Psoas muscle (tissue), 8 donors: Measurements from ENCODE around the gene ANKRD17. TPM values are rescaled to one million over a fixed set of nuclear protein-coding genes. Genes with fewer than 3 reads are reported as not detected.

Source experiments
- ATAC-seq, 4 donors: fragments of 200-7000 bp; cut with Tn5 transposase; one replicate each; pipeline ENCODE4 v1.9.1; 2020; ENCODE audit warnings: moderate library complexity in 3 of 4, mild to moderate bottlenecking in 2 of 4
- DNase-seq, 2 donors: peaks; one replicate each; pipeline ENCODE4 v3.0.0-alpha.2; 2020
- H3K27ac ChIP-seq: fragments of 200-600 bp; one replicate; pipeline ENCODE4 v1.8.0; 2022
- H3K27me3 ChIP-seq, 3 donors: fragments of 200-600 bp in 1 of 3; one replicate each; pipeline versions ENCODE4 v1.6.1 to v1.8.0; 2013 to 2022; ENCODE audit warnings: low read length in 2 of 3, mild to moderate bottlenecking in 2 of 3, moderate library complexity in 1 of 3; ENCODE audit not compliant: insufficient read depth in 3 of 3
- H3K36me3 ChIP-seq, 2 donors: fragments of 200-600 bp in 1 of 2; one replicate each; pipeline versions ENCODE4 v1.6.1 to v1.8.0; 2013 to 2022; ENCODE audit warnings: low read depth in 1 of 2, mild to moderate bottlenecking in 1 of 2, moderate library complexity in 1 of 2; ENCODE audit not compliant: insufficient read depth in 1 of 2
- H3K4me1 ChIP-seq: fragments of 200-600 bp; one replicate; pipeline ENCODE4 v1.8.0; 2022
- H3K4me3 ChIP-seq: fragments of 200-600 bp; one replicate; pipeline ENCODE4 v1.8.0; 2022; ENCODE audit warnings: mild to moderate bottlenecking
- H3K9me3 ChIP-seq: fragments of 200-600 bp; one replicate; pipeline ENCODE4 v1.8.0; 2022
- CTCF ChIP-seq: fragments of 200-600 bp; IDR thresholded peaks from one replicate; pipeline ENCODE4 v1.8.0; 2022; ENCODE audit warnings: antibody characterized with exemption
- WGBS, 3 donors: extraction: QIAGEN DNeasy Blood & Tissue Kit; methylation state at CpG; one replicate each; pipeline versions ENCODE4 v1.1.6 to v1.1.7; 2013; 5-methylcytosine and 5-hydroxymethylcytosine counted together
- intact Hi-C, 2 donors: fragments of 100-400 bp; cut with DNase I; formaldehyde crosslinking; loops; one replicate each; pipeline versions ENCODE4 v1.11.0 to v1.14.2; 2022
- polyA plus RNA-seq, 3 donors: library from polyadenylated mRNA; stranded (reverse); fragments of 200-250 nt; gene quantifications; one replicate each; pipeline ENCODE4 v1.2.3, GENCODE V29; 2013
- total RNA-seq, 4 donors: library from RNA; stranded (reverse); fragmentation: NEBNext Ultra II Directional in 2 of 4; extraction: Animal tissue kit (Norgen Biotek cat#: 25700) in 2 of 4; gene quantifications; one replicate each; pipeline versions ENCODE4 v1.2.1 to v1.2.4, GENCODE V29; 2021 to 2023
- donor health status: healthy with polysubstance abuse.
- donor health status: DM: no; HTN: no; CAD: no; lungs with moderate emphysema.
- donor health status: Bipolar disorder and iron deficiency.
- donor health status: healthy.
- donor health status: DM: yes; HTN: yes; CAD: no.
- donor health status: DM: no; HTN: no; CAD: no.
- donor health status: DM: no; HTN: no; CAD: no.
- donor health status: DM: yes; HTN: yes; CAD: no.

The ANKRD17 gene
- total and polyA plus RNA-seq, 7 donors: 8.0 to 66.2 (median 46.6) TPM

DNA sequence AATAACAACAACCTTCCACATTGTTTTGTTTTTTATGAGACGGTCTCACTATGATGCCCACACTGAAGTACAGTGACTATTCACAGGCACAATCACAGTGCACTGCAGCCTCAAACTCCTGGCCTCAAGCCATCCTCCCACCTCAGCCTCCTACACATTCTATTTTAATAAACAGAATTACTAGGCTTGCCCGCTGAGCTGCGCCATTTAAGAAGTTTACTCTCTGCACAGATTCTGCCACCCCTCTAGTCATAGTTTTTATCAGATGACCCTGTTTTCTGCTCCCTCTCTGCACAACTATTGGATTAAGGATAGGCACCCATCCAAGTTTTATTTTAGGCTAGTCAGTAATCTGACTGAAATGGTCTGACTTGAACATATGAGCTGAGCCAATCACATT, 177.8 kb downstream of the ANKRD17 start:
- 80 to 91% (median 82%) methylated on average over 3 of the region's 3 CpGs for WGBS, 3 donors
- peak in 3 of 4 donors; percentile 38 to 62 (median 43) for ATAC-seq
- no peak overlapping the region for H3K4me3 ChIP-seq
- H3K27ac ChIP-seq: no peak overlapping the region
- H3K36me3 ChIP-seq: peaks cover 4 to 90% of the 10 kb centered on the region in 2 donors
- no peaks in the 10 kb centered on the region for H3K27me3 ChIP-seq
- H3K4me1 ChIP-seq: peaks cover 2% of the 10 kb centered on the region
- no peak for TF ChIP-seq CTCF
- H3K9me3 ChIP-seq: no peaks in the 10 kb centered on the region
- intact Hi-C loops: loop anchor here in 1 of 2 donors (5.0 kb wide), 1 partner anchor 42 kb away; no protein-coding TSS in a partner anchor
- no peak for DNase-seq

GRCh38 chr4:73075832-73076231, 182.8 kb downstream of the ANKRD17 start:
- peaks cover 4 to 79% of the 10 kb centered on the region in 2 donors for H3K36me3 ChIP-seq
- no peaks in the 10 kb centered on the region for H3K27me3 ChIP-seq
- H3K4me3 ChIP-seq: no peak overlapping the region
- H3K9me3 ChIP-seq: no peaks in the 10 kb centered on the region
- TF ChIP-seq CTCF: no peak
- intact Hi-C loops: no loop called here
- H3K4me1 ChIP-seq: no peaks in the 10 kb centered on the region
- H3K27ac ChIP-seq: no peak overlapping the region
- ATAC-seq (no peak), DNase-seq (no peak)
- WGBS, 3 donors: 90 to 94% (median 93%) methylated on average over 3 of the region's 3 CpGs

DNA sequence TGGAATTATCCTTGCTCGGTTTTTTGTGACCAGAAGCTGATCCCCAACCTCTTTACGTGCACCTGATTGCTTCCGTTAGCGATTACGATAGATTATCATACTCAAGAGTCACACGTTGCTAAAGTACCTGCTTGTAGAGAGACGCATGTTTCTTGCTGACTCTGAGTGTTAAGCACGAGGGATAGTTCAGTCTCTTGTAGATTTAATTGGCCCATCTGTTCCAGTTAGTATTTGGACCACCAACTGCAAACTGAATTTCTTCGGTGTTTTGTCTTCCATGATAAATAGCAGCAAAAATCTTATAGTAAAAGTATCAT, 188.6 kb downstream of the ANKRD17 start:
- Histone ChIP-seq H3K4me1 (peaks cover 8% of the 10 kb centered on the region), H3K9me3 (no peaks in the 10 kb centered on the region), H3K27ac (peak overlapping the region; percentile 96), H3K36me3 (peaks cover 2 to 43% of the 10 kb centered on the region in 2 donors), H3K4me3 (peak overlapping the region; percentile 89), H3K27me3 (no peaks in the 10 kb centered on the region)
- no peak for TF ChIP-seq CTCF
- intact Hi-C loops: no loop called here
- DNase-seq: no peak
- ATAC-seq: peak in 3 of 4 donors; percentile 3 to 9 (median 3)
- 3 to 4% (median 4%) methylated on average over 9 of the region's 9 CpGs for WGBS, 3 donors

- H3K4me1 ChIP-seq: peaks cover 8% of the 10 kb centered on the region
Observed at GRCh38 chr4:73069338-73070073, 189.1 kb downstream of the ANKRD17 start, which contains the start of gene COX18. COX18 (minus strand) TSS chr4:73069716; CDS start chr4:73069649, 67 bp downstream.

More at GRCh38 chr4:73069338-73070073, 189.1 kb downstream of the ANKRD17 start, which contains the start of gene COX18:
- Histone ChIP-seq H3K27me3 (no peaks in the 10 kb centered on the region), H3K4me3 (peak within 1 kb of the TSS; percentile 89), H3K27ac (peak within 1 kb of the TSS; percentile 96), H3K9me3 (no peaks in the 10 kb centered on the region), H3K36me3 (peaks cover 2 to 42% of the 10 kb centered on the region in 2 donors)
- WGBS, 3 donors: 0 to 1% (median 0%) methylated on average over 62 of the region's 62 CpGs
- TF ChIP-seq CTCF: no peak
- ATAC-seq (peak; percentile 92 to 97 (median 94)), DNase-seq (peak; percentile 97 to 99)
- intact Hi-C loops: loop anchor here (1.0 to 10.0 kb wide), 3 partner anchors 189 to 1085 kb away; partner anchors contain the start of genes ANKRD17 (in 1 of the 2) and MTHFD2L (in 1 of the 2)
